HepG2 (cell line): ENCODE data around the gene CFAP119. TPM values are rescaled to one million over a fixed set of nuclear protein-coding genes. Genes with fewer than 3 reads are reported as not detected.
A peak's percentile ranks its signal among the peaks of the same experiment; 100 is the strongest.

ENCODE experiments used
- FOSL1 ChIP-seq: sonication (generic); formaldehyde crosslinking; IDR thresholded peaks from 2 replicates; pipeline ENCODE4 v1.9.0; 2021; ENCODE audit warnings: missing genetic modification reagents, borderline replicate concordance
- GTF3A ChIP-seq: sonication (generic); formaldehyde crosslinking; conservative IDR thresholded peaks from 2 replicates; pipeline ENCODE4 v1.4.0; 2020; ENCODE audit warnings: mild to moderate bottlenecking, missing genetic modification reagents
- HNRNPL ChIP-seq: fragments of 200-400 bp; formaldehyde crosslinking; IDR thresholded peaks from 2 replicates; pipeline ENCODE4 v1.6.1; 2017; ENCODE audit warnings: mild to moderate bottlenecking, low read depth, low read length
- HOXA5 ChIP-seq: sonication (generic); formaldehyde crosslinking; IDR thresholded peaks from 2 replicates; pipeline ENCODE4 v1.4.0; 2020; ENCODE audit warnings: missing genetic modification reagents
- MTA3 ChIP-seq: sonication (generic); formaldehyde crosslinking; IDR thresholded peaks from 2 replicates; pipeline ENCODE4 v1.4.0; 2020; ENCODE audit warnings: missing genetic modification reagents
- NKX3-1 ChIP-seq: sonication (generic); formaldehyde crosslinking; IDR thresholded peaks from 2 replicates; pipeline ENCODE4 v1.5.0; 2020; ENCODE audit warnings: missing genetic modification reagents
- PLSCR1 ChIP-seq: sonication (generic); formaldehyde crosslinking; IDR thresholded peaks from 2 replicates; pipeline ENCODE4 v1.5.0; 2020; ENCODE audit warnings: missing genetic modification reagents, mild to moderate bottlenecking, borderline replicate concordance
- POLR2AphosphoS5 ChIP-seq: IDR thresholded peaks from 2 replicates; pipeline ENCODE4 v1.6.1; 2012; ENCODE audit warnings: low read depth, low read length
- REST ChIP-seq, 2 experiments: IDR thresholded peaks; 2 replicates each; pipeline ENCODE4 v1.6.1; 2011 to 2012; ENCODE audit warnings: low read length in 2 of 2, borderline replicate concordance in 1 of 2, low read depth in 1 of 2, mild to moderate bottlenecking in 1 of 2, moderate library complexity in 1 of 2
- SP2 ChIP-seq: sonication (generic); formaldehyde crosslinking; IDR thresholded peaks from 2 replicates; pipeline ENCODE4 v1.5.1; 2020; ENCODE audit warnings: mild to moderate bottlenecking, missing genetic modification reagents
- TARDBP ChIP-seq: sonication (generic); formaldehyde crosslinking; IDR thresholded peaks from 2 replicates; pipeline ENCODE4 v1.8.0; 2022; ENCODE audit warnings: mild to moderate bottlenecking, missing genetic modification reagents
- TCF7 ChIP-seq: sonication (generic); IDR thresholded peaks from 2 replicates; pipeline ENCODE4 v1.6.1; 2016; ENCODE audit warnings: antibody characterized with exemption, low read depth
- TEAD2 ChIP-seq: sonication (generic); formaldehyde crosslinking; IDR thresholded peaks from 2 replicates; pipeline ENCODE4 v1.9.0; 2021; ENCODE audit warnings: missing genetic modification reagents
- YY1 ChIP-seq: IDR thresholded peaks from 2 replicates; pipeline ENCODE4 v1.6.1; 2011; ENCODE audit warnings: low read length, low read depth, moderate library complexity, mild to moderate bottlenecking; ENCODE audit not compliant: insufficient read depth, insufficient replicate concordance
- ZEB1 ChIP-seq: IDR thresholded peaks from 2 replicates; pipeline ENCODE4 v1.6.1; 2012; ENCODE audit warnings: mild to moderate bottlenecking, low read depth, inconsistent platforms; ENCODE audit not compliant: insufficient replicate concordance
- ZKSCAN5 ChIP-seq: sonication (generic); formaldehyde crosslinking; IDR thresholded peaks from 2 replicates; pipeline ENCODE4 v1.5.1; 2020; ENCODE audit warnings: mild to moderate bottlenecking, missing genetic modification reagents
- ZNF251 ChIP-seq: sonication (generic); formaldehyde crosslinking; IDR thresholded peaks from 2 replicates; pipeline ENCODE4 v1.9.0; 2021; ENCODE audit warnings: mild to moderate bottlenecking, missing genetic modification reagents
- ZNF431 ChIP-seq: sonication (generic); formaldehyde crosslinking; IDR thresholded peaks from 2 replicates; pipeline ENCODE4 v1.9.0; 2022; ENCODE audit warnings: missing genetic modification reagents, low read depth, mild to moderate bottlenecking, borderline replicate concordance
- ZNF484 ChIP-seq: sonication (generic); formaldehyde crosslinking; IDR thresholded peaks from 2 replicates; pipeline ENCODE4 v1.5.1; 2020; ENCODE audit warnings: mild to moderate bottlenecking, low read depth, missing genetic modification reagents, borderline replicate concordance
- ZNF512B ChIP-seq: sonication (generic); formaldehyde crosslinking; IDR thresholded peaks from 2 replicates; pipeline ENCODE4 v1.5.1; 2020; ENCODE audit warnings: missing genetic modification reagents, mild to moderate bottlenecking, borderline replicate concordance
- polyA plus RNA-seq, 8 experiments: library from polyadenylated mRNA; depleted of rRNA in 3 of 8; stranded (reverse) in 7 of 8; unstranded in 1 of 8; fragments of >200 nt; fragmentation: Illumina TruSeq in 4 of 8; extraction: Trizol in 4 of 8; gene quantifications; 2 replicates each; pipeline versions ENCODE4 v1.2.1 to v1.2.3, GENCODE V29; 2011 to 2016; ENCODE audit warnings: low read depth in 4 of 8, missing spikeins in 1 of 8, mixed read lengths in 1 of 8; ENCODE audit not compliant: insufficient read depth in 1 of 8
- total RNA-seq, 5 experiments: library from RNA; depleted of rRNA; stranded (reverse); fragments of >200 nt; fragmentation: Illumina TruSeq; extraction: Trizol; gene quantifications; 2 replicates each; pipeline ENCODE4 v1.2.3, GENCODE V29; 2016; ENCODE audit warnings: low read depth in 1 of 5

The CFAP119 gene
- total and polyA plus RNA-seq, 2 of the 13 experiments (the other 11 are each of a cell fraction or from before 2014, with no cell fraction given): 6.4 TPM

- TF ChIP-seq POLR2AphosphoS5: peak; percentile 88
- TF ChIP-seq ZNF431: peak; percentile 74
- peak; percentile 82 for TF ChIP-seq NKX3-1 (CRISPR knock-in tag)
- TF ChIP-seq ZNF484: 0 out of 2 replicates have a peak, but pooled peaks have one; percentile 36
- TF ChIP-seq TCF7: no peak
- TF ChIP-seq FOSL1 (CRISPR knock-in tag): no peak
- peak in 1 of 2 experiments; percentile 22; a peak in 2 of 4 replicates for TF ChIP-seq REST (IDR thresholded peaks at IDR 0.05; ENCODE audit: borderline replicate concordance in 1 of 2, low read depth in 1 of 2, low read length in 2 of 2)
- 0 out of 2 replicates have a peak, but pooled peaks have one; percentile 28 for TF ChIP-seq HNRNPL
- TF ChIP-seq TARDBP (CRISPR knock-in tag): peak; percentile 90
- no peak for TF ChIP-seq ZKSCAN5
- peak; percentile 85 for TF ChIP-seq HOXA5
- TF ChIP-seq MTA3 (CRISPR knock-in tag): no peak
- peak; percentile 5; the same call in 1 of the 2 replicates for TF ChIP-seq SP2 (CRISPR knock-in tag)
- peak; percentile 90 for TF ChIP-seq YY1
- no peak for TF ChIP-seq ZNF512B (CRISPR knock-in tag)
- no peak for TF ChIP-seq TEAD2 (CRISPR knock-in tag)
- 0 out of 2 replicates have a peak, but pooled peaks have one; percentile 34 for TF ChIP-seq ZNF251 (CRISPR knock-in tag)
- peak; percentile 92; the same call in 1 of the 2 replicates for TF ChIP-seq GTF3A (CRISPR knock-in tag)
- TF ChIP-seq PLSCR1 (CRISPR knock-in tag): no peak
- peak; percentile 58 for TF ChIP-seq ZEB1
These were observed 13.7 kb upstream of the CFAP119 start (continued) for GRCh38 chr16:30775392-30776188.
